Liver (tissue), 9 donors: ENCODE results near the gene GRAMD1A. TPM values are rescaled to one million over a fixed set of nuclear protein-coding genes. Genes with fewer than 3 reads are reported as not detected.

Source experiments
- DNase-seq: peaks from one replicate; pipeline ENCODE4 v3.0.0-alpha.2; 2017; ENCODE audit warnings: low spot score
- H3K27ac ChIP-seq, 2 donors: one replicate each; pipeline ENCODE4 v1.7.0; 2013; ENCODE audit warnings: inconsistent platforms in 2 of 2, low read length in 2 of 2, control low read depth in 1 of 2, low read depth in 1 of 2, mild to moderate bottlenecking in 1 of 2
- H3K27me3 ChIP-seq, 4 donors: one replicate each; pipeline versions ENCODE4 v1.6.1 to v1.7.0; 2013; ENCODE audit warnings: low read length in 3 of 4, inconsistent platforms in 1 of 4, mild to moderate bottlenecking in 1 of 4, moderate library complexity in 1 of 4; ENCODE audit not compliant: control insufficient read depth in 4 of 4, insufficient read depth in 4 of 4
- H3K36me3 ChIP-seq, 4 donors: one replicate each; pipeline versions ENCODE4 v1.6.1 to v1.7.0; 2013; ENCODE audit warnings: low read length in 3 of 4, mild to moderate bottlenecking in 3 of 4, low read depth in 1 of 4, moderate library complexity in 1 of 4; ENCODE audit not compliant: control insufficient read depth in 4 of 4, insufficient read depth in 3 of 4
- H3K4me1 ChIP-seq, 4 donors: one replicate each; pipeline versions ENCODE4 v1.6.1 to v1.7.0; 2013; ENCODE audit warnings: low read length in 3 of 4, mild to moderate bottlenecking in 3 of 4, moderate library complexity in 1 of 4; ENCODE audit not compliant: control insufficient read depth in 4 of 4, insufficient read depth in 4 of 4
- H3K4me3 ChIP-seq, 3 donors: one replicate each; pipeline versions ENCODE4 v1.6.1 to v1.7.0; 2013; ENCODE audit warnings: low read length in 3 of 3, control low read depth in 1 of 3, low read depth in 1 of 3, mild to moderate bottlenecking in 1 of 3
- H3K9ac ChIP-seq, 2 donors: one replicate each; pipeline ENCODE4 v1.7.0; 2013; ENCODE audit warnings: low read length in 2 of 2, mild to moderate bottlenecking in 2 of 2, moderate library complexity in 2 of 2, control low read depth in 1 of 2, low read depth in 1 of 2
- H3K9me3 ChIP-seq, 4 donors: one replicate each; pipeline versions ENCODE4 v1.6.1 to v1.7.0; 2013; ENCODE audit warnings: low read length in 3 of 4; ENCODE audit not compliant: control insufficient read depth in 4 of 4
- EGR1 ChIP-seq, 2 donors: IDR thresholded peaks; 2 replicates each; pipeline ENCODE4 v1.6.1; 2016 to 2018; ENCODE audit warnings: antibody characterized with exemption in 2 of 2, low read depth in 2 of 2
- FOXA1 ChIP-seq: IDR thresholded peaks from 2 replicates; pipeline ENCODE4 v1.6.1; 2016; ENCODE audit warnings: antibody characterized with exemption
- GABPA ChIP-seq, 2 donors: IDR thresholded peaks in 1 of 2; conservative IDR thresholded peaks in 1 of 2; 2 replicates each; pipeline ENCODE4 v1.6.1; 2016; ENCODE audit warnings: antibody characterized with exemption in 2 of 2, mild to moderate bottlenecking in 1 of 2, moderate library complexity in 1 of 2
- HNF4A ChIP-seq, 2 donors: conservative IDR thresholded peaks; 2 replicates each; pipeline ENCODE4 v1.6.1; 2016; ENCODE audit warnings: antibody characterized with exemption in 2 of 2, mild to moderate bottlenecking in 2 of 2
- HNF4G ChIP-seq: IDR thresholded peaks from 2 replicates; pipeline ENCODE4 v1.6.1; 2016; ENCODE audit warnings: antibody characterized with exemption
- JUND ChIP-seq, 2 donors: IDR thresholded peaks; 2 replicates each; pipeline ENCODE4 v1.6.1; 2016; ENCODE audit warnings: antibody characterized with exemption in 2 of 2
- NR2F2 ChIP-seq: IDR thresholded peaks from 2 replicates; pipeline ENCODE4 v1.6.1; 2016; ENCODE audit warnings: antibody characterized with exemption
- RXRA ChIP-seq, 2 donors: IDR thresholded peaks; 2 replicates each; pipeline ENCODE4 v1.6.1; 2017 to 2018; ENCODE audit warnings: antibody characterized with exemption in 2 of 2, mild to moderate bottlenecking in 1 of 2
- SP1 ChIP-seq: IDR thresholded peaks from 2 replicates; pipeline ENCODE4 v1.6.1; 2018; ENCODE audit warnings: antibody characterized with exemption, mild to moderate bottlenecking
- YY1 ChIP-seq: IDR thresholded peaks from 2 replicates; pipeline ENCODE4 v1.6.1; 2016; ENCODE audit warnings: antibody characterized with exemption, mild to moderate bottlenecking
- WGBS: extraction: QIAGEN DNeasy Blood & Tissue Kit; methylation state at CpG from one replicate; pipeline ENCODE4 v1.1.7; 2013; 5-methylcytosine and 5-hydroxymethylcytosine counted together
- polyA plus RNA-seq, 2 donors: library from polyadenylated mRNA; stranded (reverse) in 1 of 2; unstranded in 1 of 2; fragments of 200-250 nt in 1 of 2; fragments of >200 nt in 1 of 2; fragmentation: Nextera tagmentation in 1 of 2; extraction: Ambion mirVana in 1 of 2; gene quantifications; one replicate each; pipeline versions ENCODE4 v1.2.1 to v1.2.3, GENCODE V29; 2013 to 2015
- total RNA-seq, 2 donors: library from RNA; depleted of rRNA; stranded (reverse); fragments of >200 nt; gene quantifications; one replicate each; pipeline ENCODE4 v1.2.3, GENCODE V29; 2014
- TF ChIP-seq, protein P1 (sequence below): IDR thresholded peaks from 2 replicates; pipeline ENCODE4 v1.6.1; 2016; ENCODE audit warnings: antibody characterized with exemption
- TF ChIP-seq, protein P2 (sequence below): IDR thresholded peaks from 2 replicates; pipeline ENCODE4 v1.6.1; 2016; ENCODE audit warnings: antibody characterized with exemption
- TF ChIP-seq, protein P3 (sequence below): IDR thresholded peaks from 2 replicates; pipeline ENCODE4 v1.6.1; 2016; ENCODE audit warnings: antibody characterized with exemption
- TF ChIP-seq, protein P4 (sequence below): fragments of 150-350 bp; IDR thresholded peaks from 2 replicates; pipeline ENCODE4 v1.5.1; 2017; ENCODE audit warnings: improper control_type of control experiment, low read depth, low read length; ENCODE audit not compliant: missing input control
- TF ChIP-seq, protein P5 (sequence below): IDR thresholded peaks from 2 replicates; pipeline ENCODE4 v1.6.1; 2016; ENCODE audit warnings: antibody characterized with exemption, mild to moderate bottlenecking
- donor health status: healthy.
- donor health status: healthy.
- donor health status: healthy.
- donor health status: healthy.
- donor health status: healthy.

GRAMD1A gene
- total and polyA plus RNA-seq, 4 donors = 8.6 to 14.1 (median 11.2) TPM

DNA sequence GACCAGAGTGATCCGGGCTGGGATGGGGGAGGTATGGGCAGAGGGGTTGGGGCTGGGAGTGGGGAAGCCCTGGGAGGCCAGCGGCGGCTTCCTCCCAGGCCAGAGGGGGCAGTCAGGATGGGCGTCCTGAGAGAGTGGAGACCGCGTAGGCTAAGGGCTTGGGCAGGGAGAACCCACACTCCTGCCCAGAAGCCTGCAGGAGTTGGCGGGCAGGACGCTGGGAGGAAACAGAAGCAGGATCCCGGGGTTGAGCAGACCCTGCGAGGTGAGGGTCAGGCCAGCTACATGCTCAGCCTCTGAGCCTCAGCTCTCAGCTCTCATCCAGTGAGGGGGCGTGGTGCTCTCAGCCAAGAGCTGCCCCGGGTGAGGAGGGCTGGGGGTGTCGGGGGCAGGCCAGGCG is 22.3 kb downstream of the GRAMD1A start:
- no peak for DNase-seq
- Histone ChIP-seq H3K27ac (no peak overlapping the region), H3K4me1 (no peaks in the 10 kb centered on the region), H3K4me3 (no peak overlapping the region), H3K9me3 (no peaks in the 10 kb centered on the region), H3K27me3 (no peaks in the 10 kb centered on the region), H3K36me3 (peaks cover 2 to 50% (median 8%) of the 10 kb centered on the region in 4 donors), H3K9ac (no peak overlapping the region)
- TF ChIP-seq HNF4G = no peak
- WGBS = 90% methylated on average over 14 of the region's 14 CpGs

DNA sequence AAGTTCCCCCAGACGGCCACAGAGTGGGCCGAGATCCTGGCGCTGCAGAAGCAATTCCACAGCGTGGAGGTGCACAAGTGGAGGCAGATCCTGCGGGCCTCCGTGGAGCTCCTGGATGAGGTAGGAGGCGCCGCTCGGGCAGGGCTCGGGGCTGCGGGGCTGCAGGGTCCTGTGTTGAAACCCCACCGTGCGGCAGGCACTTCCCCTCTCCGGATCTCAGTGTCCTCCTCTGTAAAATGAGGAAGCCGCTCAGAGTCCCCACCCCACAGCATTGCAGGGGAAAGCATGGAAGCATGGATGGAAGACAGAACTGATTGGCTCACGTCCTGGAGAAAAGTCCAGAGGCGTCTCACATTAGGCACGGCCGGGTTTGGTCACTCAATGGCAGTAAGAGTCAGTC is 23.3 kb downstream of the GRAMD1A start:
- Histone ChIP-seq H3K27ac (no peak overlapping the region), H3K27me3 (no peaks in the 10 kb centered on the region), H3K9ac (no peak overlapping the region), H3K4me1 (no peaks in the 10 kb centered on the region), H3K36me3 (peaks cover 2 to 53% (median 8%) of the 10 kb centered on the region in 4 donors), H3K9me3 (no peaks in the 10 kb centered on the region), H3K4me3 (no peak overlapping the region)
- TF ChIP-seq NR2F2 (no peak), FOXA1 (no peak), HNF4G (no peak), RXRA (IDR thresholded peaks at IDR 0.05) (no peak), EGR1 (IDR thresholded peaks at IDR 0.05; ENCODE audit: low read depth in 2 of 2) (no peak), HNF4A (conservative IDR thresholded peaks at IDR 0.05) (no peak), JUND (IDR thresholded peaks at IDR 0.05) (no peak), SP1 (no peak), GABPA (IDR thresholded peaks at IDR 0.05 in 1 of 2, conservative IDR thresholded peaks at IDR 0.05 in 1 of 2) (no peak)
- TF ChIP-seq, protein P1, sequence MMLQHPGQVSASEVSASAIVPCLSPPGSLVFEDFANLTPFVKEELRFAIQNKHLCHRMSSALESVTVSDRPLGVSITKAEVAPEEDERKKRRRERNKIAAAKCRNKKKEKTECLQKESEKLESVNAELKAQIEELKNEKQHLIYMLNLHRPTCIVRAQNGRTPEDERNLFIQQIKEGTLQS = no peak
- TF ChIP-seq, protein P2, sequence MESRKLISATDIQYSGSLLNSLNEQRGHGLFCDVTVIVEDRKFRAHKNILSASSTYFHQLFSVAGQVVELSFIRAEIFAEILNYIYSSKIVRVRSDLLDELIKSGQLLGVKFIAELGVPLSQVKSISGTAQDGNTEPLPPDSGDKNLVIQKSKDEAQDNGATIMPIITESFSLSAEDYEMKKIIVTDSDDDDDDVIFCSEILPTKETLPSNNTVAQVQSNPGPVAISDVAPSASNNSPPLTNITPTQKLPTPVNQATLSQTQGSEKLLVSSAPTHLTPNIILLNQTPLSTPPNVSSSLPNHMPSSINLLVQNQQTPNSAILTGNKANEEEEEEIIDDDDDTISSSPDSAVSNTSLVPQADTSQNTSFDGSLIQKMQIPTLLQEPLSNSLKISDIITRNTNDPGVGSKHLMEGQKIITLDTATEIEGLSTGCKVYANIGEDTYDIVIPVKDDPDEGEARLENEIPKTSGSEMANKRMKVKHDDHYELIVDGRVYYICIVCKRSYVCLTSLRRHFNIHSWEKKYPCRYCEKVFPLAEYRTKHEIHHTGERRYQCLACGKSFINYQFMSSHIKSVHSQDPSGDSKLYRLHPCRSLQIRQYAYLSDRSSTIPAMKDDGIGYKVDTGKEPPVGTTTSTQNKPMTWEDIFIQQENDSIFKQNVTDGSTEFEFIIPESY = no peak
- TF ChIP-seq, protein P3, sequence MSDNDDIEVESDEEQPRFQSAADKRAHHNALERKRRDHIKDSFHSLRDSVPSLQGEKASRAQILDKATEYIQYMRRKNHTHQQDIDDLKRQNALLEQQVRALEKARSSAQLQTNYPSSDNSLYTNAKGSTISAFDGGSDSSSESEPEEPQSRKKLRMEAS = no peak
- TF ChIP-seq, protein P4, sequence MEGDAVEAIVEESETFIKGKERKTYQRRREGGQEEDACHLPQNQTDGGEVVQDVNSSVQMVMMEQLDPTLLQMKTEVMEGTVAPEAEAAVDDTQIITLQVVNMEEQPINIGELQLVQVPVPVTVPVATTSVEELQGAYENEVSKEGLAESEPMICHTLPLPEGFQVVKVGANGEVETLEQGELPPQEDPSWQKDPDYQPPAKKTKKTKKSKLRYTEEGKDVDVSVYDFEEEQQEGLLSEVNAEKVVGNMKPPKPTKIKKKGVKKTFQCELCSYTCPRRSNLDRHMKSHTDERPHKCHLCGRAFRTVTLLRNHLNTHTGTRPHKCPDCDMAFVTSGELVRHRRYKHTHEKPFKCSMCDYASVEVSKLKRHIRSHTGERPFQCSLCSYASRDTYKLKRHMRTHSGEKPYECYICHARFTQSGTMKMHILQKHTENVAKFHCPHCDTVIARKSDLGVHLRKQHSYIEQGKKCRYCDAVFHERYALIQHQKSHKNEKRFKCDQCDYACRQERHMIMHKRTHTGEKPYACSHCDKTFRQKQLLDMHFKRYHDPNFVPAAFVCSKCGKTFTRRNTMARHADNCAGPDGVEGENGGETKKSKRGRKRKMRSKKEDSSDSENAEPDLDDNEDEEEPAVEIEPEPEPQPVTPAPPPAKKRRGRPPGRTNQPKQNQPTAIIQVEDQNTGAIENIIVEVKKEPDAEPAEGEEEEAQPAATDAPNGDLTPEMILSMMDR = no peak
- no peak for DNase-seq
- WGBS = 92% methylated on average over 19 of the region's 19 CpGs

DNA sequence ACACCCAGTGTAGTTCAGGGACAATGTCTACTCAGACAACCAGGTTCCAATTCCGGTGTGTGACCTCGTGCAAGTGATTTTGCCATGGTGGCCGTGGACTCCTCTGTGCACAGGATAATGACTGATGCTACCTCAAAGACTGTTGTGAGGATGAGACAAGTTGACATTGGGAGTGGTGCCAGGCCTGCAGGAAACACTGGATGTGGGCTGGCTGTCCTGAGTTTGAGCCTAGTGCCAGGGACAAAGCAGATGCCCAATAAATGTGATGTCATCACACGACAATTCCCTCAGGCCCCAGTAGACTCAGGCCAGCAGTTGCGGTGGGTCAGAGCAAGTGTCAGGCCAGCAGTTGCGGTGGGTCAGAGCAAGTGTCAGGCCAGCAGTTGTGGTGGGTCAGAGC is 24.0 kb downstream of the GRAMD1A start:
- Histone ChIP-seq H3K27ac (no peak overlapping the region), H3K4me1 (no peaks in the 10 kb centered on the region), H3K27me3 (no peaks in the 10 kb centered on the region), H3K36me3 (peaks cover 2 to 53% (median 8%) of the 10 kb centered on the region in 4 donors), H3K9ac (no peak overlapping the region), H3K9me3 (no peaks in the 10 kb centered on the region), H3K4me3 (no peak overlapping the region)
- WGBS = 90% methylated on average over 6 of the region's 6 CpGs
- no peak for DNase-seq
- TF ChIP-seq, protein P4 = no peak
- TF ChIP-seq EGR1 (IDR thresholded peaks at IDR 0.05; ENCODE audit: low read depth in 2 of 2) = no peak
- TF ChIP-seq, protein P5, sequence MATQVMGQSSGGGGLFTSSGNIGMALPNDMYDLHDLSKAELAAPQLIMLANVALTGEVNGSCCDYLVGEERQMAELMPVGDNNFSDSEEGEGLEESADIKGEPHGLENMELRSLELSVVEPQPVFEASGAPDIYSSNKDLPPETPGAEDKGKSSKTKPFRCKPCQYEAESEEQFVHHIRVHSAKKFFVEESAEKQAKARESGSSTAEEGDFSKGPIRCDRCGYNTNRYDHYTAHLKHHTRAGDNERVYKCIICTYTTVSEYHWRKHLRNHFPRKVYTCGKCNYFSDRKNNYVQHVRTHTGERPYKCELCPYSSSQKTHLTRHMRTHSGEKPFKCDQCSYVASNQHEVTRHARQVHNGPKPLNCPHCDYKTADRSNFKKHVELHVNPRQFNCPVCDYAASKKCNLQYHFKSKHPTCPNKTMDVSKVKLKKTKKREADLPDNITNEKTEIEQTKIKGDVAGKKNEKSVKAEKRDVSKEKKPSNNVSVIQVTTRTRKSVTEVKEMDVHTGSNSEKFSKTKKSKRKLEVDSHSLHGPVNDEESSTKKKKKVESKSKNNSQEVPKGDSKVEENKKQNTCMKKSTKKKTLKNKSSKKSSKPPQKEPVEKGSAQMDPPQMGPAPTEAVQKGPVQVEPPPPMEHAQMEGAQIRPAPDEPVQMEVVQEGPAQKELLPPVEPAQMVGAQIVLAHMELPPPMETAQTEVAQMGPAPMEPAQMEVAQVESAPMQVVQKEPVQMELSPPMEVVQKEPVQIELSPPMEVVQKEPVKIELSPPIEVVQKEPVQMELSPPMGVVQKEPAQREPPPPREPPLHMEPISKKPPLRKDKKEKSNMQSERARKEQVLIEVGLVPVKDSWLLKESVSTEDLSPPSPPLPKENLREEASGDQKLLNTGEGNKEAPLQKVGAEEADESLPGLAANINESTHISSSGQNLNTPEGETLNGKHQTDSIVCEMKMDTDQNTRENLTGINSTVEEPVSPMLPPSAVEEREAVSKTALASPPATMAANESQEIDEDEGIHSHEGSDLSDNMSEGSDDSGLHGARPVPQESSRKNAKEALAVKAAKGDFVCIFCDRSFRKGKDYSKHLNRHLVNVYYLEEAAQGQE = no peak
- TF ChIP-seq, protein P2 = no peak
- no peak for TF ChIP-seq NR2F2
- no peak for TF ChIP-seq SP1
- TF ChIP-seq YY1 = no peak
- no peak for TF ChIP-seq RXRA (IDR thresholded peaks at IDR 0.05)
